Measurements from ENCODE around the gene HERPUD1. TPM values are rescaled to one million over a fixed set of nuclear protein-coding genes. Genes with fewer than 3 reads are reported as not detected.

HERPUD1 gene
- total and polyA plus RNA-seq, 2 of the 13 experiments (the other 11 are each of a cell fraction or from before 2014, with no cell fraction given): 96.2 to 323 TPM

DNA sequence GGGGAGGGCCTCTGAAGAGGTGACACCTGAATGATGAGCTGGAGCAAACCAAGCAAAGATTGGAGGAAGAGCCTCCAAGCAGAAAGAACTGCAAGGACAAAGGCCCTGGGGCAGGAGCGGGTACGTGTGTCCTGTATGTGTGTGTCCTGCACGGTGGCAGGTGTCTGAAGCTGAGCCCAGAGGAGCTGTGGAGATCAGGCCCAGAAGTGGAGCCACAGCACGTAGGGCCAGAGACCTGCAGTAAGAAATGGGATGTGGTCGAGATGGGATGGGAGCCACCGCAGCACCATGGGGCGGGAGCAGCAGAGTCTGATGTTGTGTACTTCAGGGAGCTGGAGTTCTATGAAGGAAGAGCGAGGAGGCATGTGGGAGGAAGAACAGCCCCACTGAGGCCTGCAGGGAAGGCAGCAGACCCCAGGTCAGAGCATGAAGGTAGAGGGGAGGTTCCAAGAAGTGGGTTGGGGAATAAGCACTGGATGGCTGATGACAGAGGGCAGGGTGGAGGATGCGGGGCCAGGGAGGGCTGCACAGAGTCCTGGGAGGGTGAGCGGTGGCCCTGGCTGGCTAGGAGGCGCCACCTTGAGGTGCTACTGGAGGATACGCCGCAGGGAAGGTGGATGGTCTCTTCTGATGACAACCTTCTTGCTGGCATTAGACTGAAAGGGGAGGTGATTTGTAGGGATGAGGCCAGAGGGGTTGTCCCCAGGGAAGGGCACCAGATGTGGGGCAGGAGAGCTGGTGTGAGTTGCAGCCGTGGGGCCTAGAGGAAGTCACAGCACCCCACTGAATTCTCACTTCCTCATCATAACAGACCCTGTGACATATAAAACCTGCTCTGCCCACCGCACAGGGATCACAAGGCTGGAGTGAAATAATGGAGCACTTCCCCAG lies 19.2 kb downstream of the HERPUD1 start (continued):
- TF ChIP-seq, protein P1, sequence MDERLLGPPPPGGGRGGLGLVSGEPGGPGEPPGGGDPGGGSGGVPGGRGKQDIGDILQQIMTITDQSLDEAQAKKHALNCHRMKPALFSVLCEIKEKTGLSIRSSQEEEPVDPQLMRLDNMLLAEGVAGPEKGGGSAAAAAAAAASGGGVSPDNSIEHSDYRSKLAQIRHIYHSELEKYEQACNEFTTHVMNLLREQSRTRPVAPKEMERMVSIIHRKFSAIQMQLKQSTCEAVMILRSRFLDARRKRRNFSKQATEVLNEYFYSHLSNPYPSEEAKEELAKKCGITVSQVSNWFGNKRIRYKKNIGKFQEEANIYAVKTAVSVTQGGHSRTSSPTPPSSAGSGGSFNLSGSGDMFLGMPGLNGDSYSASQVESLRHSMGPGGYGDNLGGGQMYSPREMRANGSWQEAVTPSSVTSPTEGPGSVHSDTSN (CRISPR knock-in tag; IDR thresholded peaks at IDR 0.05): 0 out of 2 replicates have a peak, but pooled peaks have one; percentile 22
- TF ChIP-seq ETV6 (CRISPR knock-in tag; conservative IDR thresholded peaks at IDR 0.05) (no peak), ZNF605 (CRISPR knock-in tag; IDR thresholded peaks at IDR 0.05) (no peak), ADNP (CRISPR knock-in tag; IDR thresholded peaks at IDR 0.05) (no peak), NCOA5 (CRISPR knock-in tag; IDR thresholded peaks at IDR 0.05) (no peak), U2AF1 (optimal IDR thresholded peaks at IDR 0.05; ENCODE audit: low read depth, low read length) (no peak), ZNF616 (CRISPR knock-in tag; IDR thresholded peaks at IDR 0.05; ENCODE audit: low read depth) (peak; percentile 40; the same call in 1 of the 2 replicates), AHR (CRISPR knock-in tag; IDR thresholded peaks at IDR 0.05) (no peak), U2AF2 (IDR thresholded peaks at IDR 0.05; ENCODE audit: low read depth, low read length) (no peak), MIER2 (CRISPR knock-in tag; IDR thresholded peaks at IDR 0.05) (no peak), ARID2 (CRISPR knock-in tag; IDR thresholded peaks at IDR 0.05; ENCODE audit: borderline replicate concordance) (no peak), RAD51 (IDR thresholded peaks at IDR 0.05; ENCODE audit: borderline replicate concordance) (no peak), ZNF354B (CRISPR knock-in tag; IDR thresholded peaks at IDR 0.05) (no peak), ARNTL (CRISPR knock-in tag; IDR thresholded peaks at IDR 0.05) (no peak)
- TF ChIP-seq, protein P2, sequence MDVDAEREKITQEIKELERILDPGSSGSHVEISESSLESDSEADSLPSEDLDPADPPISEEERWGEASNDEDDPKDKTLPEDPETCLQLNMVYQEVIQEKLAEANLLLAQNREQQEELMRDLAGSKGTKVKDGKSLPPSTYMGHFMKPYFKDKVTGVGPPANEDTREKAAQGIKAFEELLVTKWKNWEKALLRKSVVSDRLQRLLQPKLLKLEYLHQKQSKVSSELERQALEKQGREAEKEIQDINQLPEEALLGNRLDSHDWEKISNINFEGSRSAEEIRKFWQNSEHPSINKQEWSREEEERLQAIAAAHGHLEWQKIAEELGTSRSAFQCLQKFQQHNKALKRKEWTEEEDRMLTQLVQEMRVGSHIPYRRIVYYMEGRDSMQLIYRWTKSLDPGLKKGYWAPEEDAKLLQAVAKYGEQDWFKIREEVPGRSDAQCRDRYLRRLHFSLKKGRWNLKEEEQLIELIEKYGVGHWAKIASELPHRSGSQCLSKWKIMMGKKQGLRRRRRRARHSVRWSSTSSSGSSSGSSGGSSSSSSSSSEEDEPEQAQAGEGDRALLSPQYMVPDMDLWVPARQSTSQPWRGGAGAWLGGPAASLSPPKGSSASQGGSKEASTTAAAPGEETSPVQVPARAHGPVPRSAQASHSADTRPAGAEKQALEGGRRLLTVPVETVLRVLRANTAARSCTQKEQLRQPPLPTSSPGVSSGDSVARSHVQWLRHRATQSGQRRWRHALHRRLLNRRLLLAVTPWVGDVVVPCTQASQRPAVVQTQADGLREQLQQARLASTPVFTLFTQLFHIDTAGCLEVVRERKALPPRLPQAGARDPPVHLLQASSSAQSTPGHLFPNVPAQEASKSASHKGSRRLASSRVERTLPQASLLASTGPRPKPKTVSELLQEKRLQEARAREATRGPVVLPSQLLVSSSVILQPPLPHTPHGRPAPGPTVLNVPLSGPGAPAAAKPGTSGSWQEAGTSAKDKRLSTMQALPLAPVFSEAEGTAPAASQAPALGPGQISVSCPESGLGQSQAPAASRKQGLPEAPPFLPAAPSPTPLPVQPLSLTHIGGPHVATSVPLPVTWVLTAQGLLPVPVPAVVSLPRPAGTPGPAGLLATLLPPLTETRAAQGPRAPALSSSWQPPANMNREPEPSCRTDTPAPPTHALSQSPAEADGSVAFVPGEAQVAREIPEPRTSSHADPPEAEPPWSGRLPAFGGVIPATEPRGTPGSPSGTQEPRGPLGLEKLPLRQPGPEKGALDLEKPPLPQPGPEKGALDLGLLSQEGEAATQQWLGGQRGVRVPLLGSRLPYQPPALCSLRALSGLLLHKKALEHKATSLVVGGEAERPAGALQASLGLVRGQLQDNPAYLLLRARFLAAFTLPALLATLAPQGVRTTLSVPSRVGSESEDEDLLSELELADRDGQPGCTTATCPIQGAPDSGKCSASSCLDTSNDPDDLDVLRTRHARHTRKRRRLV (CRISPR knock-in tag; IDR thresholded peaks at IDR 0.05): no peak
- TF ChIP-seq, protein P3, sequence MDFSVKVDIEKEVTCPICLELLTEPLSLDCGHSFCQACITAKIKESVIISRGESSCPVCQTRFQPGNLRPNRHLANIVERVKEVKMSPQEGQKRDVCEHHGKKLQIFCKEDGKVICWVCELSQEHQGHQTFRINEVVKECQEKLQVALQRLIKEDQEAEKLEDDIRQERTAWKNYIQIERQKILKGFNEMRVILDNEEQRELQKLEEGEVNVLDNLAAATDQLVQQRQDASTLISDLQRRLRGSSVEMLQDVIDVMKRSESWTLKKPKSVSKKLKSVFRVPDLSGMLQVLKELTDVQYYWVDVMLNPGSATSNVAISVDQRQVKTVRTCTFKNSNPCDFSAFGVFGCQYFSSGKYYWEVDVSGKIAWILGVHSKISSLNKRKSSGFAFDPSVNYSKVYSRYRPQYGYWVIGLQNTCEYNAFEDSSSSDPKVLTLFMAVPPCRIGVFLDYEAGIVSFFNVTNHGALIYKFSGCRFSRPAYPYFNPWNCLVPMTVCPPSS (IDR thresholded peaks at IDR 0.05): no peak
- TF ChIP-seq, protein P4, sequence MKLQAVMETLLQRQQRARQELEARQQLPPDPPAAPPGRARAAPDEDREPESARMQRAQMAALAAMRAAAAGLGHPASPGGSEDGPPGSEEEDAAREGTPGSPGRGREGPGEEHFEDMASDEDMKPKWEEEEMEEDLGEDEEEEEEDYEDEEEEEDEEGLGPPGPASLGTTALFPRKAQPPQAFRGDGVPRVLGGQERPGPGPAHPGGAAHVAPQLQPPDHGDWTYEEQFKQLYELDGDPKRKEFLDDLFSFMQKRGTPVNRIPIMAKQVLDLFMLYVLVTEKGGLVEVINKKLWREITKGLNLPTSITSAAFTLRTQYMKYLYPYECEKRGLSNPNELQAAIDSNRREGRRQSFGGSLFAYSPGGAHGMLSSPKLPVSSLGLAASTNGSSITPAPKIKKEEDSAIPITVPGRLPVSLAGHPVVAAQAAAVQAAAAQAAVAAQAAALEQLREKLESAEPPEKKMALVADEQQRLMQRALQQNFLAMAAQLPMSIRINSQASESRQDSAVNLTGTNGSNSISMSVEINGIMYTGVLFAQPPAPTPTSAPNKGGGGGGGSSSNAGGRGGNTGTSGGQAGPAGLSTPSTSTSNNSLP (IDR thresholded peaks at IDR 0.05; ENCODE audit: low read depth, low read length): no peak
- TF ChIP-seq, protein P5, sequence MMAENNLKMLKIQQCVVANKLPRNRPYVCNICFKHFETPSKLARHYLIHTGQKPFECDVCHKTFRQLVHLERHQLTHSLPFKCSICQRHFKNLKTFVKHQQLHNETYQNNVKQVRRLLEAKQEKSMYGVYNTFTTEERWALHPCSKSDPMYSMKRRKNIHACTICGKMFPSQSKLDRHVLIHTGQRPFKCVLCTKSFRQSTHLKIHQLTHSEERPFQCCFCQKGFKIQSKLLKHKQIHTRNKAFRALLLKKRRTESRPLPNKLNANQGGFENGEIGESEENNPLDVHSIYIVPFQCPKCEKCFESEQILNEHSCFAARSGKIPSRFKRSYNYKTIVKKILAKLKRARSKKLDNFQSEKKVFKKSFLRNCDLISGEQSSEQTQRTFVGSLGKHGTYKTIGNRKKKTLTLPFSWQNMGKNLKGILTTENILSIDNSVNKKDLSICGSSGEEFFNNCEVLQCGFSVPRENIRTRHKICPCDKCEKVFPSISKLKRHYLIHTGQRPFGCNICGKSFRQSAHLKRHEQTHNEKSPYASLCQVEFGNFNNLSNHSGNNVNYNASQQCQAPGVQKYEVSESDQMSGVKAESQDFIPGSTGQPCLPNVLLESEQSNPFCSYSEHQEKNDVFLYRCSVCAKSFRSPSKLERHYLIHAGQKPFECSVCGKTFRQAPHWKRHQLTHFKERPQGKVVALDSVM (CRISPR knock-in tag; IDR thresholded peaks at IDR 0.05): 0 out of 2 replicates have a peak, but pooled peaks have one; percentile 49
